Kidney tubule cell (primary cell): ENCODE results near the gene CEBPZOS.
A peak's percentile ranks its signal among the peaks of the same experiment; 100 is the strongest.

Experiments
- DNase-seq: peaks from one replicate; pipeline ENCODE4 v3.0.0-alpha.2; 2018; ENCODE audit warnings: low spot score

The CEBPZOS gene

GRCh38 chr2:37232131-37232933, 36.0 kb downstream of the CEBPZOS start:
- DNase-seq: peak; percentile 47

- no peak for DNase-seq
Measured at GRCh38 chr2:37243435-37243834, 47.1 kb downstream of the CEBPZOS start.

- no peak for DNase-seq
Measured at GRCh38 chr2:37244017-37244416, 47.7 kb downstream of the CEBPZOS start.

- DNase-seq: no peak
Measured at GRCh38 chr2:37244755-37245154, 48.5 kb downstream of the CEBPZOS start.

GRCh38 chr2:37246205-37246604, 49.9 kb downstream of the CEBPZOS start:
- no peak for DNase-seq

GRCh38 chr2:37250869-37251740, 54.8 kb downstream of the CEBPZOS start:
- DNase-seq: no peak
